SK-N-SH (cell line): ENCODE results near the gene TCEANC. TPM values are rescaled to one million over a fixed set of nuclear protein-coding genes. Genes with fewer than 3 reads are reported as not detected.
"Not testable (repeated sequence)": the region's sequence is repeated elsewhere in the genome, so short reads cannot be mapped to it uniquely, and the experiment has no call there.

ENCODE experiments used
- CTCF ChIA-PET: fragments of 300-600, 350-600 bp; formaldehyde crosslinking; extraction: SDS; loops from one replicate; lab custom pipeline; 2021; lab: Yijun Ruan, JAX
- POLR2A ChIA-PET: fragments of 350-600 bp; sonication (Branson Sonifier 250); formaldehyde crosslinking; extraction: SDS; loops from one replicate; lab custom pipeline; 2020; ENCODE audit warnings: antibody characterized with exemption, inconsistent platforms; lab: Yijun Ruan, JAX
- DNase-seq: peaks from one replicate; pipeline ENCODE4 v3.0.0; 2012
- H2AFZ ChIP-seq: fragments of 200-600 bp; sonication (generic); 2 replicates; pipeline ENCODE4 v1.8.1; 2016; ENCODE audit warnings: antibody characterized with exemption, mild to moderate bottlenecking, low read depth
- H3F3A ChIP-seq: fragments of 200-600 bp; sonication (generic); replicated peaks from 2 replicates; pipeline ENCODE3; 2016; ENCODE audit warnings: antibody characterized with exemption, mild to moderate bottlenecking; ENCODE audit not compliant: insufficient read depth
- H3K27ac ChIP-seq, 2 experiments: fragments of 200-500 bp in 1 of 2; fragments of 200-600 bp in 1 of 2; sonication (Bioruptor generic) in 1 of 2; sonication (generic), shearing (Covaris generic) in 1 of 2; 2 replicates each; pipeline versions ENCODE4 v1.5.1 to v1.6.1; 2014 to 2016; ENCODE audit warnings: low read depth in 2 of 2, inconsistent platforms in 1 of 2, low read length in 1 of 2, mild to moderate bottlenecking in 1 of 2, mixed read lengths in 1 of 2
- H3K27me3 ChIP-seq: fragments of 200-600 bp; sonication (generic), shearing (Covaris generic); 2 replicates; pipeline ENCODE4 v1.6.1; 2016; ENCODE audit warnings: mixed run types; ENCODE audit not compliant: insufficient read depth
- H3K36me3 ChIP-seq, 2 experiments: fragments of 200-500 bp in 1 of 2; fragments of 200-600 bp in 1 of 2; sonication (Bioruptor generic) in 1 of 2; sonication (generic) in 1 of 2; replicated peaks in 1 of 2; 2 replicates each; pipeline versions ENCODE3 to v1.5.1; 2014 to 2016; ENCODE audit warnings: low read length in 1 of 2, mild to moderate bottlenecking in 1 of 2; ENCODE audit not compliant: insufficient read depth in 2 of 2, control insufficient read depth in 1 of 2
- H3K4me1 ChIP-seq, 2 experiments: fragments of 200-500 bp in 1 of 2; fragments of 200-600 bp in 1 of 2; sonication (Bioruptor generic) in 1 of 2; sonication (generic), shearing (Covaris generic) in 1 of 2; 2 replicates each; pipeline versions ENCODE4 v1.5.1 to v1.6.1; 2014 to 2016; ENCODE audit warnings: low read depth in 1 of 2, low read length in 1 of 2, mixed run types in 1 of 2; ENCODE audit not compliant: insufficient read depth in 2 of 2, control insufficient read depth in 1 of 2
- H3K4me2 ChIP-seq: fragments of 200-600 bp; sonication (generic), shearing (Covaris generic); 2 replicates; pipeline ENCODE4 v1.6.1; 2017; ENCODE audit warnings: mixed run types
- H3K4me3 ChIP-seq, 2 experiments: fragments of 200-500 bp in 1 of 2; fragments of 200-600 bp in 1 of 2; sonication (Bioruptor generic) in 1 of 2; sonication (generic), shearing (Covaris generic) in 1 of 2; 2 replicates each; pipeline versions ENCODE4 v1.5.1 to v1.8.1; 2014 to 2016; ENCODE audit warnings: low read depth in 2 of 2, inconsistent platforms in 1 of 2, low read length in 1 of 2, mild to moderate bottlenecking in 1 of 2, mixed read lengths in 1 of 2, moderate library complexity in 1 of 2
- H3K79me2 ChIP-seq: fragments of 200-600 bp; sonication (generic); 2 replicates; pipeline ENCODE4 v1.8.1; 2017; ENCODE audit warnings: mild to moderate bottlenecking; ENCODE audit not compliant: insufficient read depth
- H3K9ac ChIP-seq: fragments of 200-600 bp; sonication (generic); 2 replicates; pipeline ENCODE4 v1.6.1; 2017; ENCODE audit warnings: mixed run types
- H3K9me2 ChIP-seq: fragments of 200-600 bp; sonication (generic); 2 replicates; pipeline ENCODE4 v1.6.1; 2017; ENCODE audit warnings: mixed run types
- H3K9me3 ChIP-seq: fragments of 200-600 bp; sonication (generic); 2 replicates; pipeline ENCODE4 v1.6.1; 2017; ENCODE audit warnings: mixed run types, mild to moderate bottlenecking, moderate library complexity
- H4K20me1 ChIP-seq: fragments of 200-600 bp; sonication (generic); 2 replicates; pipeline ENCODE4 v1.6.1; 2017; ENCODE audit warnings: mild to moderate bottlenecking, mixed run types; ENCODE audit not compliant: insufficient read depth
- CHD2 ChIP-seq: fragments of 150-350 bp; IDR thresholded peaks from 2 replicates; pipeline ENCODE4 v1.6.1; 2018; ENCODE audit warnings: low read length; ENCODE audit not compliant: partially characterized antibody
- ELF1 ChIP-seq: IDR thresholded peaks from 2 replicates; pipeline ENCODE4 v1.4.0; 2012
- GATA2 ChIP-seq: sonication (generic); formaldehyde crosslinking; IDR thresholded peaks from 2 replicates; pipeline ENCODE4 v1.5.0; 2020; ENCODE audit warnings: mild to moderate bottlenecking, missing genetic modification reagents
- POLR2AphosphoS5 ChIP-seq: IDR thresholded peaks from 2 replicates; pipeline ENCODE4 v1.6.1; 2012; ENCODE audit warnings: low read depth, low read length
- RAD21 ChIP-seq: IDR thresholded peaks from 2 replicates; pipeline ENCODE4 v1.6.1; 2012; ENCODE audit warnings: mild to moderate bottlenecking, low read length
- SMC3 ChIP-seq: IDR thresholded peaks from 2 replicates; pipeline ENCODE4 v1.6.1; 2012; ENCODE audit warnings: low read depth, low read length, improper control_type of control experiment
- WGBS: methylation state at CpG from one replicate; pipeline ENCODE4 v1.1.6; 2017; ENCODE audit warnings: low lambda C conversion rate; 5-methylcytosine and 5-hydroxymethylcytosine counted together
- polyA plus RNA-seq, 3 experiments: library from polyadenylated mRNA; depleted of rRNA; stranded (reverse); fragments of >200 nt; gene quantifications; 2 replicates each; pipeline ENCODE4 v1.2.3, GENCODE V29; 2012
- TF ChIP-seq, protein P1 (sequence below): fragments of 150-350 bp; IDR thresholded peaks from 2 replicates; pipeline ENCODE4 v1.6.1; 2017; ENCODE audit warnings: antibody characterized with exemption, low read length, low read depth, borderline replicate concordance
- TF ChIP-seq, protein P2 (sequence below): fragments of 150-350 bp; IDR thresholded peaks from 2 replicates; pipeline ENCODE4 v1.6.1; 2016; ENCODE audit warnings: mild to moderate bottlenecking, low read depth, low read length
- TF ChIP-seq, protein P3 (sequence below): IDR thresholded peaks from 2 replicates; pipeline ENCODE4; 2012
- TF ChIP-seq, protein P4 (sequence below): IDR thresholded peaks from 2 replicates; pipeline ENCODE4 v1.6.1; 2012; ENCODE audit warnings: mild to moderate bottlenecking, low read depth, low read length, moderate library complexity
- TF ChIP-seq, protein P5 (sequence below): fragments of 200-600 bp; sonication (generic); IDR thresholded peaks from 2 replicates; pipeline ENCODE4 v1.6.1; 2017; ENCODE audit warnings: antibody characterized with exemption, mild to moderate bottlenecking, moderate library complexity

TCEANC gene
- polyA plus RNA-seq, 1 of the 3 experiments (the other 2 are of a cell fraction) = 0.84 TPM

DNA sequence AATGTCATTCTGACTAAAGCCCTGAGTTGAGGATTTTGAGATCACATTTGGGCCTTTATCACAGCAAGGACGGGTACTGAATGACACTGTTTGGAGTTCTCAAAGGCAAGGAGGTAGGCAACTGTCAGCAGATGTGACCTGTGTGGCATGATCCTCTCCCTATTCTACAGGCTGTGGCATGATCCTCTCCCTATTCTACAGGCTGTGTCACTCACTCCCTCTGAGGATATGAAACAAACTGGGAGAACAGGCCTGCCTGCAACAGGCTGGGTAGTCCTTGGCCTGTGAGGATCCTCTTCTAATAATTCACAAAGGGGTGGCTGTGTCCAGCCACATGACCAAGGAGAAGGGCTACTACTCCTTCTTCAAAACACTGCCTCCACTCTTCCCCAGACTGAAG lies 14.9 kb upstream of the TCEANC start (continued):
- TF ChIP-seq, protein P1, sequence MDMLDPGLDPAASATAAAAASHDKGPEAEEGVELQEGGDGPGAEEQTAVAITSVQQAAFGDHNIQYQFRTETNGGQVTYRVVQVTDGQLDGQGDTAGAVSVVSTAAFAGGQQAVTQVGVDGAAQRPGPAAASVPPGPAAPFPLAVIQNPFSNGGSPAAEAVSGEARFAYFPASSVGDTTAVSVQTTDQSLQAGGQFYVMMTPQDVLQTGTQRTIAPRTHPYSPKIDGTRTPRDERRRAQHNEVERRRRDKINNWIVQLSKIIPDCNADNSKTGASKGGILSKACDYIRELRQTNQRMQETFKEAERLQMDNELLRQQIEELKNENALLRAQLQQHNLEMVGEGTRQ = no peak
- TF ChIP-seq POLR2AphosphoS5 (no peak), RAD21 (no peak), SMC3 (no peak), GATA2 (CRISPR knock-in tag) (no peak)
- TF ChIP-seq, protein P2, sequence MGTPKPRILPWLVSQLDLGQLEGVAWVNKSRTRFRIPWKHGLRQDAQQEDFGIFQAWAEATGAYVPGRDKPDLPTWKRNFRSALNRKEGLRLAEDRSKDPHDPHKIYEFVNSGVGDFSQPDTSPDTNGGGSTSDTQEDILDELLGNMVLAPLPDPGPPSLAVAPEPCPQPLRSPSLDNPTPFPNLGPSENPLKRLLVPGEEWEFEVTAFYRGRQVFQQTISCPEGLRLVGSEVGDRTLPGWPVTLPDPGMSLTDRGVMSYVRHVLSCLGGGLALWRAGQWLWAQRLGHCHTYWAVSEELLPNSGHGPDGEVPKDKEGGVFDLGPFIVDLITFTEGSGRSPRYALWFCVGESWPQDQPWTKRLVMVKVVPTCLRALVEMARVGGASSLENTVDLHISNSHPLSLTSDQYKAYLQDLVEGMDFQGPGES = no peak

DNA sequence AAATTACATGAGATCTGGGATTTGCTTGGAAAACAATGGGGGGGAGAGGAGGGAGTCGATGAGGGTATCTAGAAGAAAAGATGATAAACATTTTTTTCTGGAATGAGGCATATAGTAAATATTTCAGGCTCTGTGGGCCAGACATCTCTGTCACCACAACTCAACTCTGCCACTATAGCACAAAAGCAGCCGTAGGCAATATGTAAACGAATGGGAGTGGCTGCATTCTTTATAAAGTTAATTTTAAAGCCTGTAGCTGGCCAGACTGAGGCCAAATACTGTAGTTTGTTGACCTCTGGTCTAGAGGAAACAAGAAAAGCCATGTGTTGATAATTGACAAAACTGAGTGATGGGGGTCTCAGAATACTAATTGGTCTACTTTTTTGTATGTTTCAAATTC lies 14.1 kb upstream of the TCEANC start:
- TF ChIP-seq CHD2 (no peak), POLR2AphosphoS5 (no peak), ELF1 (no peak)
- TF ChIP-seq, protein P3, sequence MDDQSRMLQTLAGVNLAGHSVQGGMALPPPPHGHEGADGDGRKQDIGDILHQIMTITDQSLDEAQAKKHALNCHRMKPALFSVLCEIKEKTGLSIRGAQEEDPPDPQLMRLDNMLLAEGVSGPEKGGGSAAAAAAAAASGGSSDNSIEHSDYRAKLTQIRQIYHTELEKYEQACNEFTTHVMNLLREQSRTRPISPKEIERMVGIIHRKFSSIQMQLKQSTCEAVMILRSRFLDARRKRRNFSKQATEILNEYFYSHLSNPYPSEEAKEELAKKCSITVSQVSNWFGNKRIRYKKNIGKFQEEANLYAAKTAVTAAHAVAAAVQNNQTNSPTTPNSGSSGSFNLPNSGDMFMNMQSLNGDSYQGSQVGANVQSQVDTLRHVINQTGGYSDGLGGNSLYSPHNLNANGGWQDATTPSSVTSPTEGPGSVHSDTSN = no peak
- TF ChIP-seq, protein P4, sequence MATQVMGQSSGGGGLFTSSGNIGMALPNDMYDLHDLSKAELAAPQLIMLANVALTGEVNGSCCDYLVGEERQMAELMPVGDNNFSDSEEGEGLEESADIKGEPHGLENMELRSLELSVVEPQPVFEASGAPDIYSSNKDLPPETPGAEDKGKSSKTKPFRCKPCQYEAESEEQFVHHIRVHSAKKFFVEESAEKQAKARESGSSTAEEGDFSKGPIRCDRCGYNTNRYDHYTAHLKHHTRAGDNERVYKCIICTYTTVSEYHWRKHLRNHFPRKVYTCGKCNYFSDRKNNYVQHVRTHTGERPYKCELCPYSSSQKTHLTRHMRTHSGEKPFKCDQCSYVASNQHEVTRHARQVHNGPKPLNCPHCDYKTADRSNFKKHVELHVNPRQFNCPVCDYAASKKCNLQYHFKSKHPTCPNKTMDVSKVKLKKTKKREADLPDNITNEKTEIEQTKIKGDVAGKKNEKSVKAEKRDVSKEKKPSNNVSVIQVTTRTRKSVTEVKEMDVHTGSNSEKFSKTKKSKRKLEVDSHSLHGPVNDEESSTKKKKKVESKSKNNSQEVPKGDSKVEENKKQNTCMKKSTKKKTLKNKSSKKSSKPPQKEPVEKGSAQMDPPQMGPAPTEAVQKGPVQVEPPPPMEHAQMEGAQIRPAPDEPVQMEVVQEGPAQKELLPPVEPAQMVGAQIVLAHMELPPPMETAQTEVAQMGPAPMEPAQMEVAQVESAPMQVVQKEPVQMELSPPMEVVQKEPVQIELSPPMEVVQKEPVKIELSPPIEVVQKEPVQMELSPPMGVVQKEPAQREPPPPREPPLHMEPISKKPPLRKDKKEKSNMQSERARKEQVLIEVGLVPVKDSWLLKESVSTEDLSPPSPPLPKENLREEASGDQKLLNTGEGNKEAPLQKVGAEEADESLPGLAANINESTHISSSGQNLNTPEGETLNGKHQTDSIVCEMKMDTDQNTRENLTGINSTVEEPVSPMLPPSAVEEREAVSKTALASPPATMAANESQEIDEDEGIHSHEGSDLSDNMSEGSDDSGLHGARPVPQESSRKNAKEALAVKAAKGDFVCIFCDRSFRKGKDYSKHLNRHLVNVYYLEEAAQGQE = no peak
- TF ChIP-seq, protein P5, sequence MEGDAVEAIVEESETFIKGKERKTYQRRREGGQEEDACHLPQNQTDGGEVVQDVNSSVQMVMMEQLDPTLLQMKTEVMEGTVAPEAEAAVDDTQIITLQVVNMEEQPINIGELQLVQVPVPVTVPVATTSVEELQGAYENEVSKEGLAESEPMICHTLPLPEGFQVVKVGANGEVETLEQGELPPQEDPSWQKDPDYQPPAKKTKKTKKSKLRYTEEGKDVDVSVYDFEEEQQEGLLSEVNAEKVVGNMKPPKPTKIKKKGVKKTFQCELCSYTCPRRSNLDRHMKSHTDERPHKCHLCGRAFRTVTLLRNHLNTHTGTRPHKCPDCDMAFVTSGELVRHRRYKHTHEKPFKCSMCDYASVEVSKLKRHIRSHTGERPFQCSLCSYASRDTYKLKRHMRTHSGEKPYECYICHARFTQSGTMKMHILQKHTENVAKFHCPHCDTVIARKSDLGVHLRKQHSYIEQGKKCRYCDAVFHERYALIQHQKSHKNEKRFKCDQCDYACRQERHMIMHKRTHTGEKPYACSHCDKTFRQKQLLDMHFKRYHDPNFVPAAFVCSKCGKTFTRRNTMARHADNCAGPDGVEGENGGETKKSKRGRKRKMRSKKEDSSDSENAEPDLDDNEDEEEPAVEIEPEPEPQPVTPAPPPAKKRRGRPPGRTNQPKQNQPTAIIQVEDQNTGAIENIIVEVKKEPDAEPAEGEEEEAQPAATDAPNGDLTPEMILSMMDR = no peak
- 8% methylated on average over 3 of the region's 3 CpGs for WGBS
- POLR2A ChIA-PET = no interaction called here

DNA sequence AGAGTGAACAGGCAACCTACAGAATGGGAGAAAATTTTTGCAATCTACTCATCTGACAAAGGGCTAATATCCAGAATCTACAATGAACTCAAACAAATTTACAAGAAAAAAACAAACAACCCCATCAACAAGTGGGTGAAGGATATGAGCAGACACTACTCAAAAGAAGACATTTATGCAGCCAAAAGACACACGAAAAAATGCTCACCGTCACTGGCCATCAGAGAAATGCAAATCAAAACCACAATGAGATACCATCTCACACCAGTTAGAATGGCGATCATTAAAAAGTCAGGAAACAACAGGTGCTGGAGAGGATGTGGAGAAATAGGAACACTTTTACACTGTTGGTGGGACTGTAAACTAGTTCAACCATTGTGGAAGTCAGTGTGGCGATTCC lies 11.3 kb upstream of the TCEANC start:
- H3K4me2 ChIP-seq, H3K79me2 ChIP-seq, H3K4me1 ChIP-seq, H3K9ac ChIP-seq, H2AFZ ChIP-seq, DNase-seq, H3K9me2 ChIP-seq, CTCF ChIA-PET, H3K4me3 ChIP-seq, H3K27ac ChIP-seq, H3K36me3 ChIP-seq, H3K9me3 ChIP-seq, H3F3A ChIP-seq, H4K20me1 ChIP-seq, POLR2A ChIA-PET, H3K27me3 ChIP-seq: not testable (repeated sequence)
- WGBS = 33% methylated on average over 3 of the region's 4 CpGs

More for the DNA sequence above, 14.1 kb upstream of the TCEANC start:
- Histone ChIP-seq H4K20me1 (no peaks in the 10 kb centered on the region), H3K4me3 (no peak overlapping the region), H3K9ac (no peak overlapping the region), H3K4me2 (no peak overlapping the region), H3K9me3 (0 out of 2 replicates have a peak, but pooled peaks cover 3% of the 10 kb centered on the region), H3K36me3 (no peaks in the 10 kb centered on the region), H3K79me2 (no peaks in the 10 kb centered on the region), H3K27ac (no peak overlapping the region), H3K27me3 (no peaks in the 10 kb centered on the region; the same call in 1 of the 2 replicates), H3F3A (no peaks in the 10 kb centered on the region), H2AFZ (no peak overlapping the region), H3K4me1 (no peaks in the 10 kb centered on the region), H3K9me2 (no peaks in the 10 kb centered on the region)
- CTCF ChIA-PET = interaction anchor here (0.6 kb wide), 1 partner anchor 151 kb away, joined by 3 read pairs; no protein-coding TSS in a partner anchor
- no peak for DNase-seq
